Measurements from ENCODE around the gene TPRG1L.
"Not testable (repeated sequence)": the region's sequence is repeated elsewhere in the genome, so short reads cannot be mapped to it uniquely, and the experiment has no call there.

TPRG1L gene

DNA sequence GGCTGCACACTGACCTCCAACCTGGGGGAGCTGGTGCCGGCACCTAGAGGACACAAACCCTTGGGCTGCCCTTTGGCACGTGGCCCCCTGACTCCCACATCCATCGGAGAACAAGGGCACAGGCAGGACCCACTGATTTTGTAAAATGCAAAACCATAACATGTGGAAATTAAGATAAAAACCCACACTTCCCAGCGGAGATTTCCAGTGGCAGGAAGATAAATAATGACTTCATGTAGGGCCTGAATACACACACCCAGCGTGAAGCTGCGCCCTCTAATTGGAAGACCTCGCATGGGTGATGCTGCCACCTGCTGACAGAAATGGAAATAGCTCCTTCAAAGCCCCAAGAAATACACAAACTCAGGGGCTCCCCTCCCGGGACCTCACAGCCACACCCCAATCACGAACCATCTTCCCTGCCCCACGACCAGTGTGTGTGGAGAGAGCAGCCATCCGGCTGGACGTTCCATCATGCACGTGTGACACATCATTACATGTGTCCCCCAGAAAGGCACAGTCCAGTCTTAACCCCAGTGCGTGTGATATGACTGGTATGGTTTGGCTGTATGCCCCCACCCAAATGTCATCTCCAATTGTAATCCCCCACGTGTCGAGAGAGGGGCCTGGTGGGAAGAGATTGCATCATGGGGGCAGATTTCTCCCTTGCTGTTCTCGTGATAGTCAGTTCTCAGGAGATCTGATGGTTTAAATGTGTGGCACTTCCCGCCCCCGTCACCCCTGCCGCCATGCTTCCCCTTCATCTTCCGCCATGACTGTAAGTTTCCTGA, 5.7 kb upstream of the TPRG1L start:
- H3K4me1 ChIP-seq (ENCODE audit: insufficient read depth, low read length) = peaks cover 26% of the 10 kb centered on the region
- no peaks in the 10 kb centered on the region for H3K27me3 ChIP-seq (ENCODE audit: insufficient read depth, low read length)
- no peaks in the 10 kb centered on the region for H3K36me3 ChIP-seq (ENCODE audit: insufficient read depth, low read length)
- H3K9me3 ChIP-seq (ENCODE audit: low read length) = no peaks in the 10 kb centered on the region
- H3K4me3 ChIP-seq (ENCODE audit: low read length) = no peak overlapping the region
- no peak overlapping the region for H2AFZ ChIP-seq (ENCODE audit: low read depth, low read length)

DNA sequence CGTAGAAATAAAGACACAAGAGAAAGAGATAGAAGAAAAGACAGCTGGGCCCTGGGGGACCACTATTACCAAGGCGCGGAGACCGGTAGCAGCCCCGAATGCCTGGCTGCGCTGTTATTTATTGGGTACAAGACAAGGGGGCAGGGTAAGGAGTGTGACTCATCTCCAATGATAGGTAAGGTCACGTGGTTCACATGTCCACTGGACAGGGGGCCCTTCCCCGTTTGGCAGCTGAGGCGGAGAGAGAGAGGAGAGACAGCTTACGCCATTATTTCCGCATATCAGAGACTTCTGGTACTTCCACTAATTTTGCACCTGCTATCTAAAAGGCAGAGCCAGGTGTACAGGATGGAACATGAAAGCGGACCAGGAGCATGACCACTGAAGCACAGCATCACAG, 4.1 kb upstream of the TPRG1L start:
- peaks cover 19% of the 10 kb centered on the region for H3K4me1 ChIP-seq (ENCODE audit: insufficient read depth, low read length)
- no peaks in the 10 kb centered on the region for H3K9me3 ChIP-seq (ENCODE audit: low read length)
- no peak overlapping the region for H3K4me3 ChIP-seq (ENCODE audit: low read length)
- no peak overlapping the region for H2AFZ ChIP-seq (ENCODE audit: low read depth, low read length)
- no peaks in the 10 kb centered on the region for H3K27me3 ChIP-seq (ENCODE audit: insufficient read depth, low read length)
- no peaks in the 10 kb centered on the region for H3K36me3 ChIP-seq (ENCODE audit: insufficient read depth, low read length)

DNA sequence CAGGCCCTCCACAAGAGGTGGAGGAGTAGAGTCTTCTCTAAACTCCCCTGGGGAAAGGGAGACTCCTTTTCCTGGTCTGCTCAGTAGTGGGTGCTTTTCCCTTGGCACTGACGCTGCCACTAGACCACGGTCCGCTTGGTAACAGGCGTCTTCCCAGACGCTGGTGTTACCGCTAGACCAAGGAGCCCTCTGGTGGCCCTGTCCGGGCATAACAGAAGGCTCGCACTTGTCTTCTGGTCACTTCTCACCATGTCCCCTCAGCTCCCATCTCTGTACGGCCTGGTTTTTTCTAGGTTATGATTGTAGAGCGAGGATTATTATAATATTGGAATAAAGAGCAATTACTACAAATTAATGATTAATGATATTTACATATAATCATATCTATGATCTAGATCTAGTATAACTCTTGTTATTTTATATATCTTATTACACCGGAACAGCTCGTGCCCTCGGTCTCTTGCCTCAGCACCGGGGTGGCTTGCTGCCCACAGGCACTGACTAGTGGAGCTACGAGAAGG, 3.6 kb upstream of the TPRG1L start:
- not testable (repeated sequence) for H3K9me3 ChIP-seq (ENCODE audit: low read length); H3K36me3 ChIP-seq (ENCODE audit: insufficient read depth, low read length); H3K4me3 ChIP-seq (ENCODE audit: low read length); H3K27me3 ChIP-seq (ENCODE audit: insufficient read depth, low read length); H2AFZ ChIP-seq (ENCODE audit: low read depth, low read length)
- H3K4me1 ChIP-seq (ENCODE audit: insufficient read depth, low read length) = peaks cover 24% of the 10 kb centered on the region

DNA sequence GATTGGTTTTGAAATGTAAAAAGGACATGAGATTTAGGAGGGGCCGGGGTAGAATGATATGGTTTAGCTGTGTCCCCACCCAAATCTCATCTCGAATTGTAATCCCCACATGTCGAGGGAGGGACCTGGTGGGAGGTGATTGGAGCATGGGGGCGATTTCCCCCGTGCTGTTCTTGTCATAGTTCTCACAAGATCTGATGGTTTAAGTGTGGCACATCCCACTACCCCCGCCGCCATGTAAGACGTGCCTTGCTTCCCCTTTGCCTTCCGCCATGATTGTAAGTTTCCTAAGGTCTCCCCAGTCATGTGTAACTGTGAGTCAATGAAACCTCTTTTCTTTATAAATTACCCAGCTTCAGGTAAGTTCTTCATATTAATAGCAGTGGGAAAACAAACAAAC, 2.7 kb upstream of the TPRG1L start:
- not testable (repeated sequence) for H3K9me3 ChIP-seq (ENCODE audit: low read length); H3K4me3 ChIP-seq (ENCODE audit: low read length); H3K27me3 ChIP-seq (ENCODE audit: insufficient read depth, low read length); H3K36me3 ChIP-seq (ENCODE audit: insufficient read depth, low read length); H2AFZ ChIP-seq (ENCODE audit: low read depth, low read length)
- H3K4me1 ChIP-seq (ENCODE audit: insufficient read depth, low read length) = peaks cover 24% of the 10 kb centered on the region

DNA sequence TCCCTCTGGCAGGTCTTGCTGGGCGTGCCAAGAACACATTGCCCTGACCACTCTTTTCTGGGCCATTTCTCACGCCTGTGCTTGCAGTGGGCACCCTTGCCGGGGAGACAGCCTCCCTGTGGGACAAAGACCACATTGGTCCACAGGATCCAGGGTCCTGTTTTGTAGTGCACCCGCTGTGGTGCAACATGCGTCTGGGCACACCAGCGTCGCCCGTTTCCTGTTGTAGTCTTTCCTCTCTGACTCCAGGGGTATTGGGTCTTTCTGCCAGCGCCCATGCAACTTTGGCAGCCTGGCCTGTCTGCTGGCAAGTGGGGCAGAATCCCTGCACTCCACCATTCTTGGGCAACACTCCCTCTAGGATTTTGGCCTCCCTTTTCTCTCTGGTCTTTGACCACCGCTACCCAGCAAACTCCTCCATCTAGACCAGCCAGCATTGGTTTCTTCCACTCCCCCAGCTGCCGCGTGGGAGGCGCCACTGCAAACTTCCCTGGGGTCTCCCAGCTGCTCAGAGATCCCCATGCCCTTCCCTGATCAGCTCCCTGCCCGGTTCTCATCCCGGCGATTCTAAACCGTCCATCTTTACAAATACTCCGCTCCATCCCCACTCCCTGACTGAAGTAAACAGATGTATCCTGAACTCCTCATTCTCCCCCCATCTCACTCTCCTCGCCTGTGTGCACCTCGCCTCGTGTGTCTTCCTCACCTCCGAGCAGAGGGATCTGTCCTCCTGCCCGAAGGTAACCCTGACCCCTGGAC, 1.2 kb upstream of the TPRG1L start:
- H3K4me1 ChIP-seq (ENCODE audit: insufficient read depth, low read length) = peaks cover 20% of the 10 kb centered on the region
- peak overlapping the region; percentile 86 for H2AFZ ChIP-seq (ENCODE audit: low read depth, low read length)
- H3K9me3 ChIP-seq (ENCODE audit: low read length) = no peaks in the 10 kb centered on the region
- peaks cover 13% of the 10 kb centered on the region for H3K36me3 ChIP-seq (ENCODE audit: insufficient read depth, low read length)
- H3K27me3 ChIP-seq (ENCODE audit: insufficient read depth, low read length) = no peaks in the 10 kb centered on the region
- H3K4me3 ChIP-seq (ENCODE audit: low read length) = peak overlapping the region; percentile 87

DNA sequence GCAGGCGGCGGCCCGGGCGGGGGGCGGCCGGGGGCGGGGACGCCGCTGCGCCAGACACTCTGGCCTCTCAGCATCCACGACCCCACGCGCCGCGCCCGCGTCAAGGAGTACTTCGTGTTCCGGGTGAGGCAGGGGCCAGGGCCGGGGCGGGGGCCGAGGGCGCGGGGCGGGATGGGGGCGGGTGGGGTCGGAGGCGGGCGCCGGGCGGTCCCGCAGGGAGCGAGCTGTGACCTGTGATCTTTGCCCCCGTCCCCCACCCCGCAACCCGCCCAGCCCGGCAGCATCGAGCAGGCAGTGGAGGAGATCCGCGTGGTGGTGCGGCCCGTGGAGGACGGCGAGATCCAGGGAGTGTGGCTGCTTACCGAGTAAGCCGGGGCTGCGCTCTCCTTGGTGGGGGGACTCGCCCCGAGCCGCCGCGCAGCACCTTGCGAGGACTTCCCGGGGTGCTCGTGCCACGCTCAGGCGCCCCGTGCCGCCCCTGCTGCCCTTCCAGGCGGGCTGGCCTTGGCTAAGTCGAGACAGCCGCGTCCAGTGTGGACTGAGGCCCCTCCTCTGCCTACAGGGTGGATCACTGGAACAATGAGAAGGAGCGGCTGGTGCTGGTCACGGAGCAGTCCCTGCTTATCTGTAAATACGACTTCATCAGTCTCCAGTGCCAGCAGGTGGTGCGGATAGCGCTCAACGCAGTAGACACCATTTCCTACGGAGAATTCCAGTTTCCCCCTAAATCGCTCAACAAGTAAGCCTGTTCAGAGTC, 514 bp downstream of the TPRG1L start:
- peaks cover 20% of the 10 kb centered on the region for H3K4me1 ChIP-seq (ENCODE audit: insufficient read depth, low read length)
- no peak overlapping the region for H2AFZ ChIP-seq (ENCODE audit: low read depth, low read length)
- H3K27me3 ChIP-seq (ENCODE audit: insufficient read depth, low read length) = no peaks in the 10 kb centered on the region
- peak overlapping the region; percentile 87 for H3K4me3 ChIP-seq (ENCODE audit: low read length)
- peaks cover 30% of the 10 kb centered on the region for H3K36me3 ChIP-seq (ENCODE audit: insufficient read depth, low read length)
- no peaks in the 10 kb centered on the region for H3K9me3 ChIP-seq (ENCODE audit: low read length)

DNA sequence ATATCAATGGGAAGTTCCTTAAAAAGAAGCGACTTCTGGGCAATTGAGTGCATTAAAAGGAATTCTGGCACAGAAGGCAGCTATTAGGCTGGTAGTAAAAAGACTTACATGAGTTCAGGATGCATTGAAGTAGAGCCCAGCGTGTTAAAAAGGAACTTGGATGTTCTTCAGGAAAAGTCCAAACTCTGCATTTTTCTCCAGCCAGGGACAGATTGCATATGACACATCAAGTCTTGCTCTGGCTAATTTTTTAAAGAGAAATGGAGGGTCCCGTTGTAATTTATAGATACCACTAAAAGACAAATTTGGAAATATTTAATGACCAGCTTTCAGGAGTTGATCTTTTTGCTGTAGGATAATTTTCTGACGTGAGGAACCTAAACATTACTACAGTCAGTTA, 1.2 kb downstream of the TPRG1L start:
- Histone ChIP-seq H2AFZ (ENCODE audit: low read depth, low read length) (no peak overlapping the region), H3K4me3 (ENCODE audit: low read length) (peak overlapping the region; percentile 87), H3K4me1 (ENCODE audit: insufficient read depth, low read length) (peaks cover 20% of the 10 kb centered on the region), H3K27me3 (ENCODE audit: insufficient read depth, low read length) (no peaks in the 10 kb centered on the region), H3K9me3 (ENCODE audit: low read length) (no peaks in the 10 kb centered on the region), H3K36me3 (ENCODE audit: insufficient read depth, low read length) (peaks cover 30% of the 10 kb centered on the region)

DNA sequence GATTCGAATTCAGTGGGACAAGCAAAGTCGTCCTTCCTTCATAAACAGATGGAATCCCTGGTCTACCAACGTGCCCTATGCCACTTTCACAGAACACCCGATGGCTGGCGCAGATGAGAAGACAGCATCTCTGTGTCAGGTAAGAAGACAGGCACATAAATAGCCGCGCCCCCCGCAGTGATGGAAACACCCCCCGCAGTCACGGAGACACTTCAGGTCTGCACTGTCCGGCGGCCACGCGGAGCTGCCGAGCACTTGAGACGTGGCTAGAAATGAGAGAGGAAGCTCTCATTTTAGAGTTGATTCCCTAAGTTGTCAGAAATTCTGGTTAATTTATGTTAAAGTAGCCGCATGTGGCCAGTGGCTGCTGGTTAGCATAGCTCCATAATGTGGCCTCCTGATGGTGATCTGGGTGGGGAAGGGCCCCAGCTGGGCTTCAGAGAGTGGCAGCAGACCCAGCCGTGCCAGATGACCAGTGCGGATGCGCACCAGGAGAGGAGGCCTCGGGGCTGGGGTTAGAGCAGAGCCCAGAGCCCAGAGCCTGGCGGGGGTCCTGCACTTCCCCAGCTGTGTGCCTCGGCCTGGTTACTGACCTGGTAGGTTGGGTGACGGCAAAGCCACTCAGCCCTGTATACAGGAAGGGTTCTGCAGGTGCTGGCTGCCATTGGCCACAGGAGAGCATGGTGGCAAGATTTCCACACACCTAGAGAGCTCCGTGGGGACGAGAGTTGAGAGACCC, 2.9 kb downstream of the TPRG1L start:
- H3K4me1 ChIP-seq (ENCODE audit: insufficient read depth, low read length) = peaks cover 23% of the 10 kb centered on the region
- peaks cover 30% of the 10 kb centered on the region for H3K36me3 ChIP-seq (ENCODE audit: insufficient read depth, low read length)
- H3K27me3 ChIP-seq (ENCODE audit: insufficient read depth, low read length) = no peaks in the 10 kb centered on the region
- H2AFZ ChIP-seq (ENCODE audit: low read depth, low read length) = no peak overlapping the region
- no peaks in the 10 kb centered on the region for H3K9me3 ChIP-seq (ENCODE audit: low read length)
- H3K4me3 ChIP-seq (ENCODE audit: low read length) = no peak overlapping the region

DNA sequence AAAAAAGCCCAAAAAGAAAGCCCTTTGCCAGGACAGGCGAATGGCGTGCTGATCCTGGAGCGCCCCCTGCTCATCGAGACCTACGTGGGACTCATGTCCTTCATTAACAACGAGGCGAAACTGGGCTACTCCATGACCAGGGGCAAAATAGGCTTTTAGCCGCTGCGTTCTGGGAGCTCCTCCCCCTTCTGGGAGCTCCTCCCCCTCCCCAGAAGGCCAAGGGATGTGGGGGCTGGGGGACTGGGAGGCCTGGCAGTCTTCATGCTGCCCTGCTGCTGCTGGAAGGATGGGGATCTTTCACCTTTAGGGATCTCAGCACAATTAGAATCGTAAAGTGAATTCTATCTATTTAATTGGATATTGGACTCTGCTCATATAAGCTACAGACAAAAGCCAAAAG, 3.6 kb downstream of the TPRG1L start:
- Histone ChIP-seq H3K36me3 (ENCODE audit: insufficient read depth, low read length) (peaks cover 31% of the 10 kb centered on the region), H3K4me1 (ENCODE audit: insufficient read depth, low read length) (peaks cover 17% of the 10 kb centered on the region), H2AFZ (ENCODE audit: low read depth, low read length) (no peak overlapping the region), H3K4me3 (ENCODE audit: low read length) (no peak overlapping the region), H3K9me3 (ENCODE audit: low read length) (no peaks in the 10 kb centered on the region), H3K27me3 (ENCODE audit: insufficient read depth, low read length) (no peaks in the 10 kb centered on the region)

DNA sequence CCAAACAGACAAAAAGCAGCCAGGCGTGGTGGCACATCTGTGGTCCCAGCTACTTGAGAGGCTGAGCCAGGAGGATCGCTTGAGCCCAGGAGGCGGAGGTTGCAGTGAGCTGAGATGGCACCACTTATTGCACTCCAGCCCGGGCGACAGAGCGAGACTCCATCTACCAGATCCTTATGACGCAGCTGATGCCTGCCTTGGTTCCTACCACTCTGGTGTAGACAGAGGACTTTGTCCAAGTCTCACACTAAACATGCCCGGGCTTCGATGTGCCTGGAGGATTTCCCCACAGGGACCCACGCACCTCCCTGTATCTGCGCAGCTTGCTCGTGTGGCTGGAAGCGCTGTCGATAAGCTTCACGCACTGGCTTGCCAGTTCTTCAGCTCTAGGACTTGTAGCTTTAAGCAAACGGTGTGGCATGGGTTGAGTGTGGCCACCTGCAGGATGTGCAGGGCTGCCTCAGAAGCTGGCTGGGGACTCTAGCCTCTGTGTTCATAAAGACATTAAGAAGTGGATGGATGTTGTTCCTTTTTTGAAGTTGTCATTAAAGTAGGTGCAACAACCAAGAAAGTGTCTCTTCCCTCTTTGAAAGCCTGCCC, 4.8 kb downstream of the TPRG1L start:
- H3K4me3 ChIP-seq (ENCODE audit: low read length) = no peak overlapping the region
- H2AFZ ChIP-seq (ENCODE audit: low read depth, low read length) = no peak overlapping the region
- no peaks in the 10 kb centered on the region for H3K27me3 ChIP-seq (ENCODE audit: insufficient read depth, low read length)
- H3K36me3 ChIP-seq (ENCODE audit: insufficient read depth, low read length) = peaks cover 40% of the 10 kb centered on the region
- H3K9me3 ChIP-seq (ENCODE audit: low read length) = no peaks in the 10 kb centered on the region
- H3K4me1 ChIP-seq (ENCODE audit: insufficient read depth, low read length) = peaks cover 12% of the 10 kb centered on the region

DNA sequence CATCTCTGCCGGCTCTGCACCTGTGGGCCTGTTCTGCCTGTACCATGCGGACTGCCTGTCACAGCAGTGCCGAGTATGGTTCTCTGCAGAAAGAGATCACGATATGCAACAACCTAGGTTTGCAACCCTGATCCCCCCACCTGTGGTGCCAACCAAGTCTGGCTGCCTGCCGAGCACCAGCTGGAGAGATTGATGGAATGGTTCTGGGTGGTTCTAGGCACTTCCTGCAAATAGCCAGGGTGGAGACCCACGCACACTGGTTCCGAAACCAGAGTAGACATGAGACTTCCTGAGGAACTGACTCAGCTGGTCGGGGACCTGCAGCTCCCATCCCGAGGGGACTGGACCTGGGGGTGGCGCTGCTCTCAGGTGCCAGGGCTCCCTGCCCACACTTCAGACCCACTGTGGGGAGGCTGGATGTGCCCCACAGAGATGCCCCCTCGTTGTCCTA, 5.4 kb downstream of the TPRG1L start:
- Histone ChIP-seq H3K36me3 (ENCODE audit: insufficient read depth, low read length) (peaks cover 45% of the 10 kb centered on the region), H2AFZ (ENCODE audit: low read depth, low read length) (no peak overlapping the region)

DNA sequence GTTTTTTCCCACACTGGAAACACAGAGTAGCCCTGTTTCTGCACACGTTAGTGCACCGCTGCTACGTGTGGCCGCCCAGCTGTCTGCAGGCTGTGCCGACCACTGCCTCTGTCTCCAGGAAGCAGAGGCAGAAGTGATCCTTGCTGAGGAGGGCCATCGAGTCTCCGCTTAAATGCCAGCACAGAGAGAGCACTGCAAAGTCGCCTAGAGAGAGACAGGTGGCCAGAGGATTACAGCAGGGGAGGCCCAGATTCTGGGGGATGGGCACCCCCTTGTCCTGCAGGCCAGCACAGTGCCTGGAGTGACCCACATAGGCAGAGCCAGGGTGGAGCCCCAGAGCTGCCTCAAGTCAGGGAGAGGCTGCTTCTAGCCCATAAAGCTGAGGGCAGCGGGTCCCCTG, 6.1 kb downstream of the TPRG1L start:
- H3K4me3 ChIP-seq (ENCODE audit: low read length) = no peak overlapping the region
- H3K36me3 ChIP-seq (ENCODE audit: insufficient read depth, low read length) = peaks cover 50% of the 10 kb centered on the region
- H3K4me1 ChIP-seq (ENCODE audit: insufficient read depth, low read length) = peaks cover 6% of the 10 kb centered on the region
- no peak overlapping the region for H2AFZ ChIP-seq (ENCODE audit: low read depth, low read length)
- no peaks in the 10 kb centered on the region for H3K27me3 ChIP-seq (ENCODE audit: insufficient read depth, low read length)
- H3K9me3 ChIP-seq (ENCODE audit: low read length) = no peaks in the 10 kb centered on the region

More for the DNA sequence above, 5.4 kb downstream of the TPRG1L start:
- Histone ChIP-seq H3K9me3 (ENCODE audit: low read length) (no peaks in the 10 kb centered on the region), H3K4me3 (ENCODE audit: low read length) (no peak overlapping the region), H3K4me1 (ENCODE audit: insufficient read depth, low read length) (peaks cover 12% of the 10 kb centered on the region), H3K27me3 (ENCODE audit: insufficient read depth, low read length) (no peaks in the 10 kb centered on the region)

Measured in neuron (in vitro differentiated cells).